Vagina (tissue), 2 donors: ENCODE measurements around the gene CCDC89. TPM values are rescaled to one million over a fixed set of nuclear protein-coding genes. Genes with fewer than 3 reads are reported as not detected.

Experiments used
- DNase-seq, 2 donors: peaks; one replicate each; pipeline ENCODE4 v3.0.0-alpha.2; 2017; ENCODE audit errors: extremely low spot score in 2 of 2
- H3K27ac ChIP-seq: fragments of 200-600 bp; sonication (generic); one replicate; pipeline ENCODE4 v1.5.1; 2019
- H3K27me3 ChIP-seq: fragments of 200-600 bp; sonication (generic); one replicate; pipeline ENCODE4 v1.5.1; 2019
- H3K36me3 ChIP-seq, 2 donors: fragments of 200-600 bp; sonication (generic); one replicate each; pipeline ENCODE4 v1.5.1; 2017 to 2019
- H3K4me1 ChIP-seq: fragments of 200-600 bp; sonication (generic); one replicate; pipeline ENCODE4 v1.5.1; 2019
- H3K4me3 ChIP-seq, 2 donors: fragments of 200-600 bp; sonication (generic); 1 replicate in 1 of 2; 2 replicates in 1 of 2; pipeline ENCODE4 v1.5.1; 2016 to 2019
- H3K9me3 ChIP-seq: fragments of 200-600 bp; sonication (generic); one replicate; pipeline ENCODE4 v1.5.1; 2019
- CTCF ChIP-seq, 3 experiments: fragments of 450-650 bp in 2 of 3; fragments of 200-600 bp in 1 of 3; sonication (generic) in 1 of 3; IDR thresholded peaks; one replicate each; pipeline ENCODE4 v1.5.1; 2017 to 2019; ENCODE audit warnings: antibody characterized with exemption in 3 of 3, mild to moderate bottlenecking in 2 of 3, moderate library complexity in 2 of 3
- POLR2A ChIP-seq, 2 donors: fragments of 450-650 bp; IDR thresholded peaks; one replicate each; pipeline ENCODE4 v1.6.1; 2017; ENCODE audit warnings: antibody characterized with exemption in 2 of 2, mild to moderate bottlenecking in 2 of 2, moderate library complexity in 2 of 2
- POLR2AphosphoS5 ChIP-seq, 2 donors: sonication (generic); formaldehyde crosslinking; IDR thresholded peaks; one replicate each; pipeline ENCODE4 v1.9.0; 2017; ENCODE audit warnings: antibody characterized with exemption in 2 of 2, mild to moderate bottlenecking in 2 of 2, low read depth in 1 of 2; ENCODE audit not compliant: insufficient read depth in 1 of 2
- intact Hi-C: fragments of 100-400 bp; cut with DNase I; formaldehyde crosslinking; loops from one replicate; pipeline ENCODE4 v1.15.1; 2023
- total RNA-seq: library from RNA; depleted of rRNA; stranded (reverse); fragments of >200 nt; gene quantifications from one replicate; pipeline ENCODE4 v1.2.3, GENCODE V29; 2016

Gene CCDC89
- total RNA-seq, 1 donor from 2014 or later: not detected

DNA sequence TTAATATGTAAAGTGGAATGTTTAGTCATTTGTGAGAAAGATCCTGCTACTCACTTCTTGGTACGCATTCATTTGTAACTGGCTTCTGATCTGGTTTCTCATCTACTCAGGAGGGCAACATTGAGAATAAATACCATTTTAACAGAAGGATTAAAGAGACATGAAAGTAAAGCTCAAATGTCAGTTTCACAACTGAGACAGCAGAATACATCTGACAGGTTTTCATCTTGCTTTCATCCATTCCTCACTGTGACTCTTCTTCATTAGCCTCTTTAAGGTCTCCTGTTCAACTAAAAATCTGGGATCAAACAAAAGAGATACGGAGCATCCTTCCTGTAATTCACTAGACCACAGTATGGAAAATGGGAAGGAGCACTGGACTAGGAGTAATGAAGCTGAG lies 31.4 kb upstream of the CCDC89 start:
- intact Hi-C loops: no loop called here
- H3K4me3 ChIP-seq: no peak overlapping the region
- TF ChIP-seq CTCF (IDR thresholded peaks at IDR 0.05) (no peak), POLR2AphosphoS5 (IDR thresholded peaks at IDR 0.05; ENCODE audit: insufficient read depth in 1 of 2, low read depth in 1 of 2) (no peak), POLR2A (IDR thresholded peaks at IDR 0.05) (no peak)
- DNase-seq: no peak
- H3K27me3 ChIP-seq: no peaks in the 10 kb centered on the region
- no peaks in the 10 kb centered on the region for H3K9me3 ChIP-seq
- H3K4me1 ChIP-seq: no peaks in the 10 kb centered on the region
- no peak overlapping the region for H3K27ac ChIP-seq
- no peaks in the 10 kb centered on the region for H3K36me3 ChIP-seq

GRCh38 chr11:85712953-85713352 lies 27.0 kb upstream of the CCDC89 start:
- TF ChIP-seq POLR2A (IDR thresholded peaks at IDR 0.05) (no peak), POLR2AphosphoS5 (IDR thresholded peaks at IDR 0.05; ENCODE audit: insufficient read depth in 1 of 2, low read depth in 1 of 2) (no peak), CTCF (IDR thresholded peaks at IDR 0.05) (no peak)
- intact Hi-C loops: no loop called here

GRCh38 chr11:85710917-85711316 lies 24.9 kb upstream of the CCDC89 start:
- no peaks in the 10 kb centered on the region for H3K4me1 ChIP-seq
- intact Hi-C loops: no loop called here
- no peaks in the 10 kb centered on the region for H3K9me3 ChIP-seq
- no peaks in the 10 kb centered on the region for H3K27me3 ChIP-seq
- H3K4me3 ChIP-seq: no peak overlapping the region
- no peak overlapping the region for H3K27ac ChIP-seq
- no peaks in the 10 kb centered on the region for H3K36me3 ChIP-seq
- TF ChIP-seq POLR2A (IDR thresholded peaks at IDR 0.05): no peak
- TF ChIP-seq CTCF (IDR thresholded peaks at IDR 0.05): no peak
- no peak for TF ChIP-seq POLR2AphosphoS5 (IDR thresholded peaks at IDR 0.05; ENCODE audit: insufficient read depth in 1 of 2, low read depth in 1 of 2)
- no peak for DNase-seq

More at GRCh38 chr11:85712953-85713352, 27.0 kb upstream of the CCDC89 start:
- DNase-seq: no peak
- no peaks in the 10 kb centered on the region for H3K9me3 ChIP-seq
- H3K4me1 ChIP-seq: no peaks in the 10 kb centered on the region
- no peak overlapping the region for H3K4me3 ChIP-seq
- no peaks in the 10 kb centered on the region for H3K27me3 ChIP-seq
- no peaks in the 10 kb centered on the region for H3K36me3 ChIP-seq
- H3K27ac ChIP-seq: no peak overlapping the region

GRCh38 chr11:85709941-85710702 lies 24.1 kb upstream of the CCDC89 start:
- Histone ChIP-seq H3K4me3 (no peak overlapping the region), H3K27ac (no peak overlapping the region), H3K9me3 (no peaks in the 10 kb centered on the region), H3K27me3 (no peaks in the 10 kb centered on the region), H3K36me3 (no peaks in the 10 kb centered on the region), H3K4me1 (no peaks in the 10 kb centered on the region)
- TF ChIP-seq POLR2A (IDR thresholded peaks at IDR 0.05): no peak
- TF ChIP-seq POLR2AphosphoS5 (IDR thresholded peaks at IDR 0.05; ENCODE audit: insufficient read depth in 1 of 2, low read depth in 1 of 2): no peak
- TF ChIP-seq CTCF (IDR thresholded peaks at IDR 0.05): no peak
- intact Hi-C loops: no loop called here
- DNase-seq: no peak

DNA sequence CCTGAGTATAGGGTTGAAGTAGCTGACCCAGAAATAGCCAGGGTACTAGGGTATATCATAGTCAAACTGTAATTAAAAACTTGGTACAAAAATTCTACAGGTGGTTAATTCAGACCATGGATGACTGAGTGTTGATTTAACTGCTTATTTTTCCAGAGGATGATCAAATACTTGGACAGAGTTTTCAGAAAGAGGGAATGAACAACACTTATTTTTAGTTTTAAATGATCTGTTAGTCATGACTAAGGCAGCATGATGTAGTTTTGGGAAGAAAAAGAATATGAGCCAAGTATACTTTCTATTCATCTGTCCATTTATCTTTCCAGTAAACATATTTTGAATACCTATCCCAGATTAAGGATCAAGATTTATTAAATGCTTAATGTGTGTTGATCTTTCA lies 19.8 kb upstream of the CCDC89 start:
- H3K4me3 ChIP-seq: no peak overlapping the region
- H3K27me3 ChIP-seq: no peaks in the 10 kb centered on the region
- no peak overlapping the region for H3K27ac ChIP-seq
- no peaks in the 10 kb centered on the region for H3K4me1 ChIP-seq
- no peak for DNase-seq
- no peaks in the 10 kb centered on the region for H3K36me3 ChIP-seq
- H3K9me3 ChIP-seq: no peaks in the 10 kb centered on the region
- no peak for TF ChIP-seq CTCF (IDR thresholded peaks at IDR 0.05)
- no peak for TF ChIP-seq POLR2AphosphoS5 (IDR thresholded peaks at IDR 0.05; ENCODE audit: insufficient read depth in 1 of 2, low read depth in 1 of 2)
- no peak for TF ChIP-seq POLR2A (IDR thresholded peaks at IDR 0.05)
- intact Hi-C loops: no loop called here
